ENCODE results near the gene CDH4. TPM values are rescaled to one million over a fixed set of nuclear protein-coding genes. Genes with fewer than 3 reads are reported as not detected.

CDH4 gene
- total and polyA plus RNA-seq, 2 of the 8 experiments (the other 6 are each of a cell fraction or from before 2014, with no cell fraction given), result 4.3 to 7.9 TPM

- TF ChIP-seq CHD7 (IDR thresholded peaks at IDR 0.05; ENCODE audit: insufficient replicate concordance, low read length) (no peak), SP1 (IDR thresholded peaks at IDR 0.05; ENCODE audit: low read depth, low read length) (no peak), NRF1 (IDR thresholded peaks at IDR 0.05; ENCODE audit: low read depth, low read length) (no peak), POLR2A (IDR thresholded peaks at IDR 0.05; ENCODE audit: control extremely low read depth in 1 of 2, low read depth in 2 of 2, low read length in 2 of 2) (no peak), JUND (IDR thresholded peaks at IDR 0.05; ENCODE audit: low read length) (no peak), ATF2 (IDR thresholded peaks at IDR 0.05; ENCODE audit: low read length) (no peak), SUZ12 (IDR thresholded peaks at IDR 0.05; ENCODE audit: low read length) (no peak), RAD21 (IDR thresholded peaks at IDR 0.05 in 1 of 2, conservative IDR thresholded peaks at IDR 0.05 in 1 of 2; ENCODE audit: low read depth in 2 of 2, low read length in 2 of 2) (no peak), SIN3A (conservative IDR thresholded peaks at IDR 0.05 in 1 of 2, IDR thresholded peaks at IDR 0.05 in 1 of 2; ENCODE audit: low read depth in 1 of 2, low read length in 2 of 2) (no peak), JUN (IDR thresholded peaks at IDR 0.05; ENCODE audit: low read depth, low read length) (no peak)
Measured at GRCh38 chr20:61940491-61940890, 688.4 kb downstream of the CDH4 start (continued).

All from H1 (cell line).